BE2C (cell line): ENCODE results near the gene TAOK2.

Experiments
- DNase-seq: peaks from one replicate; pipeline ENCODE4 v3.0.0-alpha.2; 2020
- H3K27me3 ChIP-seq: fragments of 250-450 bp; sonication (Bioruptor Pico); 2 replicates; pipeline ENCODE4 v1.5.1; 2020; ENCODE audit warnings: mild to moderate bottlenecking
- H3K36me3 ChIP-seq: fragments of 250-450 bp; sonication (Bioruptor Pico); 2 replicates; pipeline ENCODE4 v1.5.1; 2020; ENCODE audit warnings: mild to moderate bottlenecking
- H3K4me1 ChIP-seq: fragments of 250-450 bp; sonication (Bioruptor Pico); 2 replicates; pipeline ENCODE4 v1.5.1; 2020
- H3K4me3 ChIP-seq: 2 replicates; pipeline ENCODE4 v1.5.1; 2011; ENCODE audit warnings: low read depth, low read length
- H3K9me3 ChIP-seq: fragments of 250-450 bp; sonication (Bioruptor Pico); 2 replicates; pipeline ENCODE4 v1.5.1; 2020
- CTCF ChIP-seq: IDR thresholded peaks from 2 replicates; pipeline ENCODE4 v1.5.1; 2012; ENCODE audit warnings: mild to moderate bottlenecking, low read depth, low read length

The TAOK2 gene

DNA sequence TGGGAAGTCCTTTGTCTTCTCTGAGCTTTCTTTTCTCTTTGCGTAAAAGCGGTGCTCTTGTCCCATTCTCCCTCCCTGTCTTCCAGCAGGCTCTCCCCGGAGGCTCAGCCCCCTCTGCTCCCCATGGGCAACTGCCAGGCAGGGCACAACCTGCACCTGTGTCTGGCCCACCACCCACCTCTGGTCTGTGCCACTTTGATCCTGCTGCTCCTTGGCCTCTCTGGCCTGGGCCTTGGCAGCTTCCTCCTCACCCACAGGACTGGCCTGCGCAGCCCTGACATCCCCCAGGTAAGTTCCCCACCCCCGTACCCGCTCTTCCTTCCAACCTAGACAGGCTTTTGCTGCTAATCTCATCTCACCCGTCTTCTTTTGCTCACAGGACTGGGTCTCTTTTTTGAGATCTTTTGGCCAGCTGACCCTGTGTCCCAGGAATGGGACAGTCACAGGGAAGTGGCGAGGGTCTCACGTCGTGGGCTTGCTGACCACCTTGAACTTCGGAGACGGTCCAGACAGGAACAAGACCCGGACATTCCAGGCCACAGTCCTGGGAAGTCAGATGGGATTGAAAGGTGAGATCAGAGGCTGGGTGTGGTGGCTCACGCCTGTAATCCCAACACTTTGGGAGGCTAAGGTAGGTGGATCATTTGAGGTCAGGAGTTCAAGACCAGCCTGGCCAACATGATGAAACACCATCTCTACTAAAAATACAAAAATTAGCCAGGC lies 10.5 kb upstream of the TAOK2 start:
- Histone ChIP-seq H3K4me3 (no peak overlapping the region), H3K4me1 (no peaks in the 10 kb centered on the region), H3K27me3 (no peaks in the 10 kb centered on the region), H3K36me3 (no peaks in the 10 kb centered on the region), H3K9me3 (no peaks in the 10 kb centered on the region)
- no peak for DNase-seq
- no peak for TF ChIP-seq CTCF

DNA sequence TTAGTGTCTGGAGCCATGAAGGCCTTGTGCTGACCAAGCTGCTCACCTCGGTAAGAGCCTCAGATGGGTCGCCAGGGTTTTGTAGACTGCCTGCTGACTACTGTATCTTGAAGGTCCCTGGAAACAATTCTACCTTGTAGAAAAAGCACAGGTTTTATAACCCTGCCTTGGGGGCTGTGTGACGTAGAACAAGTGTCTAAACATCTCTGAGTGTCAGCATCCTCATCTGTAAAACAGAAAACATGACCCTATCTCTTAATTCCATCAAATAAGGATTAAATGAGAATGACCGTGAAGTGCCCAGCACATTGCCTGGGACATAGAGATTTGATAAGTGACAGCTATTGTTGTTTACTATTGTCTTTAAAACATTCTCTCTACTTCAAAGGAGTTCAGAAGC lies 5.5 kb upstream of the TAOK2 start:
- Histone ChIP-seq H3K4me3 (no peak overlapping the region), H3K9me3 (peaks cover 8% of the 10 kb centered on the region; the same call in 1 of the 2 replicates), H3K4me1 (no peaks in the 10 kb centered on the region), H3K27me3 (no peaks in the 10 kb centered on the region), H3K36me3 (no peaks in the 10 kb centered on the region)
- no peak for TF ChIP-seq CTCF
- no peak for DNase-seq

- no peaks in the 10 kb centered on the region for H3K4me1 ChIP-seq
- no peaks in the 10 kb centered on the region for H3K27me3 ChIP-seq
- H3K4me3 ChIP-seq = no peak overlapping the region
- DNase-seq = no peak
- H3K9me3 ChIP-seq = peaks cover 8% of the 10 kb centered on the region; the same call in 1 of the 2 replicates
- H3K36me3 ChIP-seq = no peaks in the 10 kb centered on the region
- no peak for TF ChIP-seq CTCF
Observed at GRCh38 chr16:29971304-29971703, 2.4 kb upstream of the TAOK2 start.

DNA sequence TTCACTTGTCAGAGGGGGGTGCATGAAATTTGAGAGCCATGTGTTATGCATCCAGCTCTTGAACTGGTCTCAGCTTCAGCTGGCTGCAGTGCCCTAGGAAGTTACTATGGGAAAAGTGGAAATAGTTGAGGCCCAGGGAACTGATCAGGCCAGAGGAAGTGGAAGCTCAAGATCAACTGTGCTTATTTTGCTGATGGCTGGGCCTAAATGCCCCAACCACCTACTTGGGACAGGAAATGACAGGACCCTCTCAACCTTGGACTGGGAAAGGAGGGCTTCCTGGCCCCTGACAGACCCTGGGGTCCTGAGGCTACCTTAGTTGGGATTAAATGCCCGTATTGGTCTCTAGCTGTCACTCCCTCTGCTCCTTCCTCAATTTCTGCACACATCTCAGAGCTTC lies 1.2 kb upstream of the TAOK2 start:
- H3K36me3 ChIP-seq = no peaks in the 10 kb centered on the region; the same call in 1 of the 2 replicates
- no peak overlapping the region for H3K4me3 ChIP-seq
- no peaks in the 10 kb centered on the region for H3K27me3 ChIP-seq
- peaks cover 8% of the 10 kb centered on the region; the same call in 1 of the 2 replicates for H3K9me3 ChIP-seq
- no peak for DNase-seq
- TF ChIP-seq CTCF = no peak
- no peaks in the 10 kb centered on the region for H3K4me1 ChIP-seq

GRCh38 chr16:29972992-29973383 lies 680 bp upstream of the TAOK2 start:
- peaks cover 8% of the 10 kb centered on the region; the same call in 1 of the 2 replicates for H3K9me3 ChIP-seq
- DNase-seq = no peak
- TF ChIP-seq CTCF = no peak
- H3K36me3 ChIP-seq = peaks cover 5% of the 10 kb centered on the region
- H3K27me3 ChIP-seq = no peaks in the 10 kb centered on the region
- H3K4me1 ChIP-seq = no peaks in the 10 kb centered on the region
- no peak overlapping the region for H3K4me3 ChIP-seq
